Retina (tissue), 1 donor: ENCODE results near the gene SASS6.

Source experiments
- DNase-seq: peaks from one replicate; pipeline ENCODE4 v3.0.0-alpha.2; 2016

The SASS6 gene

GRCh38 chr1:100038660-100039287 is 94.0 kb downstream of the SASS6 start:
- DNase-seq: peak; percentile 77

DNA sequence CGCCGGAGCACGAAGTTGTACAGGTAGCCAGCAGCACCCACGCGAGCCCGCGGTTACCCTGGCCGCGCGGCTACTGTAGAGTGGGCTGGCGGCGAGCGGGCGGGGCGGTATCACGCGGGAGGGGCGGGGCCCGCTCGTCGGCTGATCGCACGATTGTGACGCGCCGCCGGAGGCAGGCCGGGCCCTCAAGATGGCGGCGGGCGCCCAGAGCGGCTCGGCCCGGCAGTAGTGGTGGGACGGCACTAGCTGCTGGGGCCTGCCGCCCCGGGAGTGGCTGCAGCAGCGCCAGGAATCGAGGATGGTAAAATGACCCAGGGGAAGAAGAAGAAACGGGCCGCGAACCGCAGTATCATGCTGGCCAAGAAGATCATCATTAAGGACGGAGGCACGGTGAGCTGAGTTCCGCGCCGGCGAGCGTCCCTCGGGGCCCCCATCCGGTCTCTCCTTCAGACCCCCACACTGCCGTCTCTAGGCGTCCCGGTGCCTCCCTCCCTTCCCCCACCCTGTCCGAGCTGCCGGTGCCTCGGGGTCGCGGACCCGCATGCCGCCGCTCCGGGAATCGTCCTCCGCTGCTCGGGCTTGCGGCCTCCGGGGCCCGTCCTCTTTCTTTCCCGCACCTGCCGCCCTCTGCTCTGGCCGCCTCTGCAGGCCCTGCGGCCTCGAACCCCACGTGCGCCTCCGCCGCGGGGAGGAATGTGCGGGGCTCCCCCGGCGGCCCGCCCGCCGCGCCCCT is 94.6 kb downstream of the SASS6 start:
- DNase-seq: peak; percentile 93

DNA sequence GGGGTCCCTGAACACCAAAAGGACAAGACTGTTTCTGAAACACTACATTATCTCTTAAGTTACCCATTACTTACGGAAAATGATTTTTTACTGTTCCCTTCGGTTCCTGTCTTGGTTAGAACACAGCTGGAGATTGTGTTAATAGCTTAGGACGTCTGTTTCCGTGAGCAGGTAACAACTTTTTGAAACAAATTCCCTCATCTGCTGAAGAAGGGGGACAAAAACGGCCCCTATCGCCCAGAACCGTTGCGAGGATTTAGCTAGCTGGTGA is 95.1 kb downstream of the SASS6 start:
- DNase-seq: no peak

DNA sequence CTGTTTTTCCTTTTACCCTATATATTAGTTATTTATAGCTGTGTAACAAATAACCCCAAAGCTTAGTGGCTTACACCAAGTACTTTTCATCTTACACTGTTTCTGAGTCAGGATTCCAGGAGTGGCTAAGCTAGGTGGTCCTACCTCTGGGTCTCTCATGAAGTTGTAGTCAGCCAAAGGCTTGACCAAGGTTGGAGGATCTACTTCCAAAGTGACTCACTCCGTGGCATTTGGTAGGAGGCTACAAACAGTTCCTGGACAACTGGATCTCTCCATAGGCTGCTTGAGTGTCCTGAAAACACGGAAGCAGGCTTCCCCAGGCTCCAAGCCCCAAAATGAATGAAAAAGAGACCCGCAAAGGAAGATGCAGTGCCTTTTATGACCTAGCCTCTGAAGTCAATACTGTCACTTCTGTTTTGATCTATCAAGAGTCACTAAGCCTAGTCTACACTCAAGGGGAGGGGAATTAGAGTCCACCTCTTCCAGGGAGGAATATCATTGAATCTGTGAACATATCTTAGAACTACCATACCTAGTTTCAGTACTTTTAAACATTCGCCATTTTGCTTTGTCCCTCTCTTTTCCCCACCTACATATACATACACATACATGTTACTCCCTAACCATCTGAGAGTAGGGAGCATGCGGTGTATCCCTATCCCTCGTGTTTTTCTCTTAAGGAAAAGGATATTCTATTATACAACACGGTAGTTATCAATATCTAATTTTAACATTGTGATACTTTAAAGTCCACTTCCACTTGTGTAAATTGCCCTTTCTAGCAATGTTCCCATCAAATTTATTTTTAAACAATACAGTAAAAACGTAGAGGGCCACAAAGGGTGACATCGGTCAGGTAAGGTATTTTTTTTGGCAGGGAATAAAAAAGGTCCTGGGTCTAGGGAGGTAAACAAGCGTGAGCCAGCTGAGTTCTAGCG is 95.7 kb downstream of the SASS6 start:
- no peak for DNase-seq

- no peak for DNase-seq
Observed at GRCh38 chr1:100035214-100035613, 97.5 kb downstream of the SASS6 start.

- no peak for DNase-seq
Observed at GRCh38 chr1:100034470-100034869, 98.3 kb downstream of the SASS6 start.
